Measurements from ENCODE around the gene LRRC9. TPM values are rescaled to one million over a fixed set of nuclear protein-coding genes. Genes with fewer than 3 reads are reported as not detected.

The LRRC9 gene
- not detected in 5 replicates for total RNA-seq (2022; extraction: Qiagen RNA extraction)

DNA sequence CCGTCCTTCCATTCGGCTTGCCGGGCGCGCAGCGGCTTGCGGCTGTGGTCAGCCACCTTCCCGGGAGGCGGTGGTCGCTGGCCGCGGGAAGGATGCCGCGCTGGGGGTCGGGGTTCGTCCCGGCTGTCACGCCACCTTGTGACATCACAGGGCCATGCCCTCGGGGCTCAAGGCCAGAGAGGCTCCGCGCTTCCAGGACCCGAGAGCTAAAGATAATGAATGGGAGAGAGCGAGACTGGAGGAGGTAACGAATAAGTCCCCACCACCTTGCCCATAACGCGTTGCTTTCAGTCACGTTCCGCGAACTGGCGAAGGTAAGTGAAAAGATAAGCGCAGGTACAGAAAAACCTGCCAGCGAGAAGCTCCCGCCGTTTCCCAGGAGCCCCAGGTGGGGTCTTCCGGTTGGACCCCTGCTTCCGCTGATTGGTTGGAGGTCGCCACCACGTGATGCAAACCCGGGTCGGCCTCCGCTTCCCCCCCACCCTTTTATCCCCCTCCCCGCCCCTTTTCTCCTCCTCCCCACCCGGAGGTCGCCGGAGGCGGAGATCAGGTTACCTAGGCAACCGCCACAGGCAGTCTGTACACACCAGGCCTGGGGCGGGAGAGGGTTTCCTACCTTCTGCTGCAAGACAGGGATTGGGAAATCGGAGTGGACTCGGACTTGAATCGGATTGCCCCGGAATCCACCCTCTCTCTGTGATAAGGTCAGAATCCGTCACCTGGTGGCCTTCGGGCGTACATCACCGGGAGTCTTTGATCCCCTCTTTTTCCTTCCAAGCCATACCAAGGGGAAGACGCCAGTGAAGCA, at the start of gene LRRC9:
Gene LRRC9 (plus strand): TSS at position 575 of the 808 bp plus-strand sequence.

GRCh38 chr14:59870277-59871165, 49.4 kb upstream of the LRRC9 start, which contains the start of gene RTN1:
RTN1 (minus strand) TSS chr14:59870776; CDS start chr14:59870630, 146 bp downstream.

GRCh38 chr14:60091550-60092525, 171.9 kb downstream of the LRRC9 start, which contains the start of gene PCNX4:
PCNX4 (plus strand) TSS chr14:60091923; CDS start chr14:60107639, 15,716 bp downstream.

Other genes starting within 250 kb of the LRRC9 start
- gene RTN1, start 49.4 kb upstream of the LRRC9 start, total RNA-seq (2022; extraction: Qiagen RNA extraction): 0.02 to 0.06 TPM in 2 of 5 replicates, not detected in the others
- gene PCNX4, start 171.8 kb downstream of the LRRC9 start, total RNA-seq (2022; extraction: Qiagen RNA extraction): 27.3 to 44.0 TPM (median 28.6 TPM) in 5 replicates
- gene DHRS7, start 245.3 kb downstream of the LRRC9 start, total RNA-seq (2022; extraction: Qiagen RNA extraction): 77.7 to 89.9 TPM (median 80.5 TPM) in 5 replicates